ENCODE results near the gene CCDC88C.

CCDC88C gene

GRCh38 chr14:91374287-91374878 lies 43.2 kb downstream of the CCDC88C start:
- Histone ChIP-seq H3K27ac (ENCODE audit: low read length) (peak overlapping the region; percentile 76), H3K79me2 (ENCODE audit: insufficient read depth, low read length) (peaks cover 96% of the 10 kb centered on the region), H3K9me3 (ENCODE audit: insufficient read depth, low read length, severe bottlenecking) (no peaks in the 10 kb centered on the region), H3K9ac (ENCODE audit: low read depth, low read length) (0 out of 2 replicates have a peak overlapping the region, but pooled peaks have one; percentile 17), H3K36me3 (ENCODE audit: insufficient read depth, low read length) (peaks cover 26% of the 10 kb centered on the region), H3K4me3 (ENCODE audit: low read depth in 1 of 2, low read length in 2 of 2) (no peak overlapping the region), H4K20me1 (ENCODE audit: insufficient read depth, low read length) (peaks cover 93% of the 10 kb centered on the region), H3K4me2 (ENCODE audit: insufficient read depth, low read length) (peak overlapping the region; percentile 50), H3K4me1 (ENCODE audit: insufficient read depth, low read length) (peaks cover 73% of the 10 kb centered on the region), H3K27me3 (ENCODE audit: insufficient read depth, low read length, poor library complexity) (no peaks in the 10 kb centered on the region), H2AFZ (ENCODE audit: low read depth, low read length) (no peak overlapping the region)
- no peak for DNase-seq
- ATAC-seq (ENCODE audit: insufficient read depth, low read depth), result no peak
- TF ChIP-seq, protein P1, sequence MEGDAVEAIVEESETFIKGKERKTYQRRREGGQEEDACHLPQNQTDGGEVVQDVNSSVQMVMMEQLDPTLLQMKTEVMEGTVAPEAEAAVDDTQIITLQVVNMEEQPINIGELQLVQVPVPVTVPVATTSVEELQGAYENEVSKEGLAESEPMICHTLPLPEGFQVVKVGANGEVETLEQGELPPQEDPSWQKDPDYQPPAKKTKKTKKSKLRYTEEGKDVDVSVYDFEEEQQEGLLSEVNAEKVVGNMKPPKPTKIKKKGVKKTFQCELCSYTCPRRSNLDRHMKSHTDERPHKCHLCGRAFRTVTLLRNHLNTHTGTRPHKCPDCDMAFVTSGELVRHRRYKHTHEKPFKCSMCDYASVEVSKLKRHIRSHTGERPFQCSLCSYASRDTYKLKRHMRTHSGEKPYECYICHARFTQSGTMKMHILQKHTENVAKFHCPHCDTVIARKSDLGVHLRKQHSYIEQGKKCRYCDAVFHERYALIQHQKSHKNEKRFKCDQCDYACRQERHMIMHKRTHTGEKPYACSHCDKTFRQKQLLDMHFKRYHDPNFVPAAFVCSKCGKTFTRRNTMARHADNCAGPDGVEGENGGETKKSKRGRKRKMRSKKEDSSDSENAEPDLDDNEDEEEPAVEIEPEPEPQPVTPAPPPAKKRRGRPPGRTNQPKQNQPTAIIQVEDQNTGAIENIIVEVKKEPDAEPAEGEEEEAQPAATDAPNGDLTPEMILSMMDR (IDR thresholded peaks at IDR 0.05; ENCODE audit: borderline replicate concordance, extremely low read depth, low read length, poor library complexity, severe bottlenecking), result no peak
- TF ChIP-seq EZH2 (IDR thresholded peaks at IDR 0.05; ENCODE audit: borderline replicate concordance, low read depth, low read length, severe bottlenecking), result no peak

GRCh38 chr14:91373591-91374254 lies 43.9 kb downstream of the CCDC88C start:
- Histone ChIP-seq H3K36me3 (ENCODE audit: insufficient read depth, low read length) (peaks cover 19% of the 10 kb centered on the region), H3K9ac (ENCODE audit: low read depth, low read length) (peak overlapping the region; percentile 33), H3K79me2 (ENCODE audit: insufficient read depth, low read length) (peaks cover 96% of the 10 kb centered on the region), H3K27me3 (ENCODE audit: insufficient read depth, low read length, poor library complexity) (no peaks in the 10 kb centered on the region), H3K27ac (ENCODE audit: low read length) (peak overlapping the region; percentile 76), H3K4me2 (ENCODE audit: insufficient read depth, low read length) (peak overlapping the region; percentile 50), H3K4me3 (ENCODE audit: low read depth in 1 of 2, low read length in 2 of 2) (no peak overlapping the region), H3K4me1 (ENCODE audit: insufficient read depth, low read length) (peaks cover 72% of the 10 kb centered on the region), H4K20me1 (ENCODE audit: insufficient read depth, low read length) (peaks cover 92% of the 10 kb centered on the region), H3K9me3 (ENCODE audit: insufficient read depth, low read length, severe bottlenecking) (no peaks in the 10 kb centered on the region), H2AFZ (ENCODE audit: low read depth, low read length) (no peak overlapping the region)
- no peak for TF ChIP-seq EZH2 (IDR thresholded peaks at IDR 0.05; ENCODE audit: borderline replicate concordance, low read depth, low read length, severe bottlenecking)
- TF ChIP-seq, protein P1 (IDR thresholded peaks at IDR 0.05; ENCODE audit: borderline replicate concordance, extremely low read depth, low read length, poor library complexity, severe bottlenecking), result no peak
- DNase-seq, result peak; percentile 73
- ATAC-seq (ENCODE audit: insufficient read depth, low read depth), result peak; percentile 65

- Histone ChIP-seq H3K9me3 (ENCODE audit: insufficient read depth, low read length, severe bottlenecking) (no peaks in the 10 kb centered on the region), H3K4me1 (ENCODE audit: insufficient read depth, low read length) (peaks cover 76% of the 10 kb centered on the region), H3K4me2 (ENCODE audit: insufficient read depth, low read length) (peak overlapping the region; percentile 50), H3K27me3 (ENCODE audit: insufficient read depth, low read length, poor library complexity) (no peaks in the 10 kb centered on the region), H3K27ac (ENCODE audit: low read length) (peak overlapping the region; percentile 76), H4K20me1 (ENCODE audit: insufficient read depth, low read length) (peaks cover 88% of the 10 kb centered on the region), H3K79me2 (ENCODE audit: insufficient read depth, low read length) (peaks cover 96% of the 10 kb centered on the region), H2AFZ (ENCODE audit: low read depth, low read length) (no peak overlapping the region), H3K4me3 (ENCODE audit: low read depth in 1 of 2, low read length in 2 of 2) (no peak overlapping the region; a peak in 1 of 4 replicates), H3K9ac (ENCODE audit: low read depth, low read length) (peak overlapping the region; percentile 33), H3K36me3 (ENCODE audit: insufficient read depth, low read length) (peaks cover 12% of the 10 kb centered on the region; the same call in 1 of the 2 replicates)
- DNase-seq, result peak; percentile 77
- TF ChIP-seq EZH2 (IDR thresholded peaks at IDR 0.05; ENCODE audit: borderline replicate concordance, low read depth, low read length, severe bottlenecking), result no peak
- TF ChIP-seq, protein P1 (IDR thresholded peaks at IDR 0.05; ENCODE audit: borderline replicate concordance, extremely low read depth, low read length, poor library complexity, severe bottlenecking), result no peak
- peak; percentile 79 for ATAC-seq (ENCODE audit: insufficient read depth, low read depth)
These were observed 44.7 kb downstream of the CCDC88C start for GRCh38 chr14:91372671-91373495.

Measured in DND-41 (cell line).